Calu3 (cell line): ENCODE measurements around the gene PPP1R9B. TPM values are rescaled to one million over a fixed set of nuclear protein-coding genes. Genes with fewer than 3 reads are reported as not detected.

Experiments used
- BruUV-seq: library from RNA; stranded (reverse); fragments of 400-500 nt; replicated peaks from 2 replicates; lab custom pipeline; 2021; lab: Mats Ljungman, UMichigan
- CTCF ChIA-PET: fragments of 300-600 bp; sonication (Branson Sonifier 250); formaldehyde crosslinking; loops from one replicate; lab custom pipeline; 2022; ENCODE audit warnings: antibody characterized with exemption; lab: Charles Lee
- DNase-seq: peaks from one replicate; pipeline ENCODE4 v3.0.0; 2022
- H3K27ac Mint-ChIP-seq: one replicate; pipeline ENCODE4 v1.8.0; 2022; ENCODE audit warnings: mixed read lengths; ENCODE audit not compliant: unreplicated experiment
- H3K27me3 Mint-ChIP-seq: one replicate; pipeline ENCODE4 v1.8.0; 2022; ENCODE audit warnings: mixed read lengths; ENCODE audit not compliant: unreplicated experiment
- H3K36me3 Mint-ChIP-seq: one replicate; pipeline ENCODE4 v1.8.0; 2022; ENCODE audit warnings: mild to moderate bottlenecking, moderate library complexity, mixed read lengths; ENCODE audit not compliant: insufficient read depth, unreplicated experiment
- H3K4me1 Mint-ChIP-seq: one replicate; pipeline ENCODE4 v1.8.0; 2022; ENCODE audit warnings: mild to moderate bottlenecking, low read depth, mixed read lengths; ENCODE audit not compliant: unreplicated experiment
- H3K4me3 Mint-ChIP-seq: one replicate; pipeline ENCODE4 v1.8.0; 2022; ENCODE audit warnings: mild to moderate bottlenecking, low read depth, moderate library complexity, mixed read lengths; ENCODE audit not compliant: unreplicated experiment
- H3K9me3 Mint-ChIP-seq: one replicate; pipeline ENCODE4 v1.8.0; 2022; ENCODE audit warnings: low read depth, mixed read lengths; ENCODE audit not compliant: unreplicated experiment
- CTCF ChIP-seq: fragments of 200-600 bp; IDR thresholded peaks from one replicate; pipeline ENCODE4 v1.8.0; 2022; ENCODE audit warnings: antibody characterized with exemption; ENCODE audit not compliant: unreplicated experiment
- intact Hi-C: fragments of 100-400 bp; cut with micrococcal nuclease; formaldehyde crosslinking; loops from one replicate; pipeline ENCODE4 v1.10.0; 2022; ENCODE audit not compliant: unreplicated experiment
- total RNA-seq: library from RNA; stranded (reverse); gene quantifications from 2 replicates; pipeline ENCODE4 v1.2.3, GENCODE V29; 2022

PPP1R9B gene
- total RNA-seq, 1 experiment from 2014 or later, result 74.3 TPM

- DNase-seq, result no peak
- no peak overlapping the region for H3K27ac Mint-ChIP-seq
- TF ChIP-seq CTCF, result no peak
- no peaks in the 10 kb centered on the region for H3K9me3 Mint-ChIP-seq
- peaks cover 6% of the 10 kb centered on the region for H3K36me3 Mint-ChIP-seq
- intact Hi-C loops, result no loop called here
- CTCF ChIA-PET, result no interaction called here
- no peak overlapping the region for H3K4me3 Mint-ChIP-seq
- peaks cover 19% of the 10 kb centered on the region for H3K4me1 Mint-ChIP-seq
- BruUV-seq, result no TSS peak
- peaks cover 62% of the 10 kb centered on the region for H3K27me3 Mint-ChIP-seq
Measured at GRCh38 chr17:50182783-50183420, 32.4 kb upstream of the PPP1R9B start.

GRCh38 chr17:50181591-50182560 lies 31.4 kb upstream of the PPP1R9B start:
- Mint-ChIP-seq H3K4me3 (no peak overlapping the region), H3K27me3 (peaks cover 51% of the 10 kb centered on the region), H3K4me1 (peaks cover 28% of the 10 kb centered on the region), H3K36me3 (peaks cover 6% of the 10 kb centered on the region), H3K27ac (no peak overlapping the region), H3K9me3 (no peaks in the 10 kb centered on the region)
- no TSS peak for BruUV-seq
- CTCF ChIA-PET, result interaction anchor here (0.6 to 1.6 kb wide), 4 partner anchors 12 to 18 kb away, joined by 3 to 5 read pairs (median 4); partner anchors contain the start of gene SGCA
- DNase-seq, result no peak
- no peak for TF ChIP-seq CTCF
- intact Hi-C loops, result no loop called here

GRCh38 chr17:50181144-50181543 lies 30.7 kb upstream of the PPP1R9B start:
- CTCF ChIA-PET, result interaction anchor here (0.6 to 1.6 kb wide), 4 partner anchors 11 to 19 kb away, joined by 3 to 5 read pairs (median 4); partner anchors contain the start of gene SGCA
- Mint-ChIP-seq H3K27me3 (peaks cover 48% of the 10 kb centered on the region), H3K27ac (no peak overlapping the region), H3K9me3 (no peaks in the 10 kb centered on the region), H3K36me3 (peaks cover 6% of the 10 kb centered on the region), H3K4me3 (no peak overlapping the region), H3K4me1 (peaks cover 29% of the 10 kb centered on the region)
- no TSS peak for BruUV-seq
- no peak for DNase-seq
- intact Hi-C loops, result no loop called here
- no peak for TF ChIP-seq CTCF

- H3K9me3 Mint-ChIP-seq, result no peaks in the 10 kb centered on the region
- TF ChIP-seq CTCF, result no peak
- CTCF ChIA-PET, result interaction anchor here (1.3 to 1.6 kb wide), 3 partner anchors 11 to 20 kb away, joined by 3 to 5 read pairs (median 4); partner anchors contain the start of gene SGCA
- H3K27ac Mint-ChIP-seq, result no peak overlapping the region
- H3K27me3 Mint-ChIP-seq, result peaks cover 48% of the 10 kb centered on the region
- no peak overlapping the region for H3K4me3 Mint-ChIP-seq
- H3K36me3 Mint-ChIP-seq, result peaks cover 6% of the 10 kb centered on the region
- no TSS peak for BruUV-seq
- H3K4me1 Mint-ChIP-seq, result peaks cover 34% of the 10 kb centered on the region
- intact Hi-C loops, result no loop called here
- DNase-seq, result no peak
Measured at GRCh38 chr17:50180620-50181019, 30.1 kb upstream of the PPP1R9B start.
